NCI-H2081 treated with DMSO at 0.1 percent for 48 hours (cell line): ENCODE results near the gene GPD2.

ENCODE experiments used
- DNase-seq: peaks from one replicate; lab custom pipeline; 2025; lab: John Stamatoyannopoulos, UW

GPD2 gene

GRCh38 chr2:156436497-156437085 lies 412 bp downstream of the GPD2 start:
- no peak for DNase-seq

DNA sequence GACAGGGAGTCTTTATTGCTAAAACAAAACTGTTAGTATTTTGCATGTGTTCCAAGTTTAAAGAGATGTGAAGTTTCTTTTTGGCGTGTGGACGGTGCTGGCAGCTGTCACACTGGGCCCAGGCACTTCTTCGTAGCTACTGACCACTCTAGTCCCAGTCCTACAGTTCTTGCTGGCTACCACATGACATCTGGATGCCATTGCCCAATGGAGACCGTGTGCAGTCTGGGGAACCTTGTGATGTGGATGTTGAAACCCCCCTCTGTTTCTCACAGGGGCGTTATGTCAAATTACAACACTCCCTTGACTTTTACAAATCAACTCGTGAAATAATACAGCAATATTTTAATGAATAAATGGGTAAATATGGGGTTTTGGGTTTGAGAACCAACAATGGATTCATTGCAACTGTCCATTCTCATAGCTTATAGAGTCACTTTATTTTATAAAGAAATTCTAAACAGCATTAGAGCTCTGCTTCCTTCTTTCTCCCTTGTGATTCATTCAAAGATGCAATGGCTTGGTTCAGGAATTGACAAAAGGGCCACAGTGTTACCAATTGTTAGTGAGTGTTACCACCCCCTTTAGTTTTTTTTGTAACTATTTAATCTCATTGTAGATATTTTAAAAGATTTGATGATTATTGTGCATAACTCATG lies 1.2 kb downstream of the GPD2 start:
- no peak for DNase-seq

GRCh38 chr2:156437931-156438410 lies 1.8 kb downstream of the GPD2 start:
- no peak for DNase-seq

GRCh38 chr2:156443089-156443488 lies 6.9 kb downstream of the GPD2 start:
- DNase-seq, result no peak

DNA sequence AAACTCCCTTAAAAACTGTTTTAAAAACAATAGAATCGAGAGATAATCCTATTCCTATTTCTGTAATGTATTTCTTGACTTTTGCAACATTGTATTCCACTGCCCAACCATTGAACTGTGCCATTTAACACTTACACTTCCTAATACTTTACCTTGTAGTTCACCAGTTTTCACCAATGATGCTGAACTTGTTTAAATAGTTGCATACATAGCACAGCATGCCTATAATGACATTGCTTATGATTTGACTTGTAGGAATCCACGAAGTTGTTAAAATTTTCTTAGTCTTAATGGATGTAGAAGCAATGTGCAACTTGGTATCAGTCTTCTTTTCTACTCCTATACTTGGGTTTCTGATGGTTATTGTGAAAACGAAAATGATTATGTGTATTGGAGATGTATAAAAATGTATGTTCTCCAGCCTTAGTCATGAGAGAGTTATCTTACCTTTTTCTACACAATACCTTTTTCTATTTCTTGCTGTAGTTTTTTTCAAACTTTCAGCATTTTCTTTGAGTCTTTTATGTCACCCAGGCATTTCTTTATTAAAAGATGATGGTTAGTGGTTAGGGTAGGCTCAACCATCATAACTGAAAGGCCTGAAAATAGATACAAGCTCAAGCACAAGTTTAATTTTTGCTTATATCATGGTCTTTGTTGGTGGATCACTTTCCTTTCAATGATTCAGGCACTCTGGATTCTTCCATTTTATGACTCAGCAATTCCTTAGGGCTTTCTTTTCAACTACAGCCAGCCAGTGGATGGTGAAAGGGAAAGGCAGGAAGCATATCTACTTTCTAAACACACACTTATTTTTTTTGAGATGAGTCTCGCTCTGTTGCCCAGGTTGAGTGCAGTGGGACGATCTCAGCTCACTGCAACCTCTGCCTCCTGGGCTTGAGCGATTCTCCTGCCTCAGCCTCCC lies 9.4 kb downstream of the GPD2 start:
- no peak for DNase-seq

DNA sequence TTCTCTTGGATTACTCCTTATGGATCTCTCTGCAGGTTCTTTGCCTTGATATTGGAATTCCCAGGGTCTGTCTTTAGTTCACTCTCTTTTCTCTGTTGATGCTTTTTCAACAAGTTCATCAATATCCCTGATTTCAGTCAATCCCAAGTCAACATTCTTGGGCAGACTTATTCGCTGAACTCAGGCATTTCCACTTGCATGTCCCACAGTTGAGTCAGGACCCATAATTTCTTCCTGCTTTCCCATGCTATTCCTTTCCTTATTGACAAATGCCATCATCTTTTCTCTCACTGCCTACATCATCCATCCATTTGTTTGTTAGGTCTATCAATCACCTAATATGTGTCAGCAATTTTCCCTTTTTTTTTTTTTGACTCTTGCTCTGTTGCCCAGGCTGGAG lies 11.6 kb downstream of the GPD2 start:
- no peak for DNase-seq

DNA sequence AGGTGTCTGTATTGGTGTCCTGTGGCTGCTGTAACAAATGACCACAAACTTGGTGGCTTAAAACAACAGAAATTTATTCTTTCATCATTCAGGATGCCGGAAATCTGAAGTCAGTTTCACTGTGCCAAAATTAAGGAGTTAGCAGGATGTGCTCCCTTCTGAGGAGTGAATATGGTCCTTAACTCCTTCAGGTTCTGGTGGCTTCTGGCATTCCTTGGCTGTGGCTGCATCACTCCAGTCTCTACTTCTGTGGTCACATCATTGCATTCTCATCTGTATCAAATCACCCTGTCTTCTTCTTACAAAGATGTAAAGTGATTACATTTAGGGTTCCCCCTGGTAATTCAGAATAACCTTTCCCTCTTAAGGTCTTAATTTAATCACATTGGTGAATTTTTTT lies 12.6 kb downstream of the GPD2 start:
- DNase-seq, result no peak

GRCh38 chr2:156452971-156453370 lies 16.8 kb downstream of the GPD2 start:
- DNase-seq, result no peak

GRCh38 chr2:156455361-156455975 lies 19.3 kb downstream of the GPD2 start:
- DNase-seq, result no peak

- DNase-seq, result no peak
These were observed 20.4 kb downstream of the GPD2 start for GRCh38 chr2:156456616-156457015.

DNA sequence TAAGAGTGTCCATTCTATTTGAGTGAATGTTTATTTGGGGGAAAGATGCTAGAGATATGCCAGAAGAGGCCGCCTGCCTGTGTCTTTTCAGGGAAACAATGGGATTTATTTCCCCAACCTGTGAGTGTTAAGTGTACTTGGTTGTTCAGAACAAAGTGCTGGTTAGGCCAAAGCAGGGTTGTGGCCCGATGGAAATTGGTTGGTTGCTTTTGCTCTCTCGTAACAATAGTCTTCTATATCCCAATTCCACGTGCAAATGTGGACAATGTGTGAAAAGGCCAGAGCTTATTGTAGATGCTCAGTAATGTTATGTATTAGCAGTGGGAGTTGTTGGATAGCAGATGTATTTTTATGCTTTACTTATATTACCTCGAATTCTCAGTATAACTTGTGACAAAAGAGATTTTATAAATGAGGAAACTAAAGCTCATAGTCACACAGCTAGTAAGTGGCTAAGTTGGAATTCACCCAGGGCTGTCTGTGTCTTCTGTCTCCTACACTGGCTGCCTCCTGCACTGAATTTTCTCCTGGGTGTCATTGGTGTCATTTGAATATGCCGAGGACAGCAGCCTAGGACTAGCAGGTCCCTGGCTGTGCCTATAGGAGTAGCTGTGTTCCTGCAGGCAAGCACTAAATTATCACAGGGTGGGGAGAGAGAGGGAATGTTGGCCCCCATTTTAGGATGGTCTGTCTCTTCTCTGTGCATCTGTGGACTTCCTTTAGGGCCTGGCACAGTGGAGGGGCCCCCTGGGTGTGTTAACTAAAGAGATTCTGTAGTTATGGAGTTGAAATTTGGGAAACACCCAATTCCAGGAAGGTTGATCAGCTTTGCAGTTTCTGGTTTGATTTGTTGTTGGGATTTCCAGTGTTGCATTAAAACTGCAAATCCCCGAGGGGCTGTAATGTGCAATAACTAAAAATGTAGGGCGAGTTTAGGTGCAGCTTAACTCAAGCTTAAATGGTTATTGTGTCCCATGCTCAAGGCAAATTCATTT lies 21.6 kb downstream of the GPD2 start:
- no peak for DNase-seq

DNA sequence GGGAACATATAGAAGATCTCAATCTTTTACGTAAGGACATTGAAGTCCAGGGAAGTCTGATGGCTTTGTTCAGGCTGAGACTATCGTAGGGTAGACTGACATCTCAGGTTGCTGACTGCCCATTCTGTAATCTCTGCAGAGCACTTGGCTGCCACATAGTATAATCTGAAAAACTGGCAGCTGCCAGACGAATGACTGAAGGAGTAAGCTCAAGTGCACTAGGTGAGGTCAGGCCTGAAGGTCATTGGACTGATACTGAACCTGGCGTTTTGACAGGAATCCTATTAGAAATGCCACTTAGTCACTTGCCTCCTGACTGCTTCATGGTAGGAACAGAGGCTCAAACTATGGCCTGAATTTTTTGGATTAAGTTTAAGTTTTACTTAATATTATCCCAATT lies 23.5 kb downstream of the GPD2 start:
- DNase-seq, result no peak

DNA sequence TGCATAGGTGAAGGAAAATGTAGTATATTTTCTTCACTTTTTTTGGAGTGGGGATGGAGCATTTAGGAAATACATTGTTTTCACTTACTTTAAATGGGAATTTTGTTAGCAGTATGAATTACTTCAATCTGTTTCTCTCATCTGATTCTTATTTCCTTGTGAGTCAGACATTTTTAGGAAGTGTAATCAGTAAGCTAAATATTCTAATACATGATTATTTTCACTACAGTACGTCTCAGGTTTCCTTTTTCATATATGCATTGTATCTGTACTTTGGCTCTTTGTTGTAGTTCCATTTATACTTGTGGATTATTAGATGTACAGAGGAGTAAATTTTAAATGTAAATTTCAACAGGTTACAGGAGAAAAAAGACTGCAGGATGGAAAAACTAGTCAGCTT lies 27.9 kb downstream of the GPD2 start:
- no peak for DNase-seq

- DNase-seq, result no peak
These were observed 29.4 kb downstream of the GPD2 start for GRCh38 chr2:156465573-156465972.

DNA sequence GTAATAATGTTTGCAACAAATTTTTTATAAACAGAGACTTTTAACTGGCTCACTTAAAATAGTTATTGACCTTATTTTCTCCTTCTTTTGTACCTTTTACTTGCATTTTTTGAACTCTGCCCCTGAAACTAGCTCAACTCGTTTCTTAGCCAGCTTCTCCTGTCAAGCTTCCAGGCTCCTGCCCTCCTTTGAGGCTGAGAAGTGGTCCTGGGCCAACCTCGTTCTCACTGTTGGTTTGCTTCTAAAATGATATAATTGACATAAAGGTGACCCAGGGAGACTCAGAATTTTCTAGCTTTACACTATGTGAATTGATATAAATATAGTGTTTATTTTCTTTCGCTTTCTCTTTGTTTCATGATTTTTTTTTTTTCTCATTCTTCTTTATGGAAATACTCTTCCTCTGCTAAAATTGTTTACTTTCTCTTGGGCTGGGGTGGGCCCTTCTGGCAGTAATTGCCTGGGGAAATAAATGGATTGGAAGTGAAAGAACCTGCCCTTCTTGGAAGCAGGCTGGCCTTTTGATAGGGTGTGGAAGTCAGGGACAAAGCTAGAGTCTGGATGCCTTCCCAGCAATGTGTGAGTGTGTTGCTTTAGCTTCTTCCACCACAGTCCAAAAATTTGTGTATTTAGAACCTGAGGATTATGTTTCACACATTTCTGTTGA lies 30.7 kb downstream of the GPD2 start:
- no peak for DNase-seq

GRCh38 chr2:156470975-156471583 lies 34.9 kb downstream of the GPD2 start:
- DNase-seq, result no peak

DNA sequence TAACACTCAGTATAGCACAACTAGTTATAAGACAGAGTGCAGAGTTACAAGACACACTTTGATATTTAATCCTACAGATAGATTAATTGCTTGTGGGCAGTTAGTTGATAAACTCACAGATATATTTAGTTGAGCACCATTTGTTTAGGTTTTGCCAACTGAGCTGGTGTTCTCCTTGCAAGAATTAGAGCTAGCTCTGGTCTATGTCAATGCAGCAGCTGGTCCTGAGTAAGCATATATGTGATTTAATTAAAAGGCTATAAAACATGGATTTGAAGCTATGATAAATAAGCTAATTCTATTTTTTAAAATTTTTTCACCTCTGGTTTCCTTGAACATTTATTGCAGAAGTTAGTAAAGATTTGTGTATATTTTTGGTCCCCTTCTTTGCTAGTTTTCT lies 35.6 kb downstream of the GPD2 start:
- DNase-seq, result no peak

GRCh38 chr2:156472686-156473085 lies 36.5 kb downstream of the GPD2 start:
- DNase-seq, result no peak

DNA sequence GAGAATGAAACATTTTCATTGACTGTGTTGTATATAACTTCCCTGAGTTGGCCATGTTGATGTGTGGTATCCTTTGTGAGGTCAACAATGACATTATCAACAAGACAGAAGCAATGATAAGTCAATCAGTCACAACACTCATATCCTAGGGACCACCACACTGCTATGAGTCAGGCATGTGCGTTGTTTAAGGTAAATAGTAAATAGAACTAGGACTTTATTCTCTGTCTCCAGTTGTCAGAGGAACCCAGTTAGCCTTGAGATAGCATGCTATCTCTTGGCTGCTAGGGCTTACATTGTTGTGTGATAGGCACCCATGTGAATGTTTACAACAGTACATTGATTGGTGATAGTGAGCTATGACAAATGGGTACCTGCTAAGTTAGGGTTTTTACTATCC lies 37.3 kb downstream of the GPD2 start:
- DNase-seq, result no peak

- no peak for DNase-seq
These were observed 38.2 kb downstream of the GPD2 start for GRCh38 chr2:156474401-156474800.
